BLaER1 treated with 17β-estradiol and CSF1 and Interleukin-3, amounts not matched to agents 10 nM and 100 nM (cell line): ENCODE measurements around the gene VSIG10.
"Not testable (repeated sequence)": the region's sequence is repeated elsewhere in the genome, so short reads cannot be mapped to it uniquely, and the experiment has no call there.

ENCODE experiments used
- H3K27ac ChIP-seq, 11 experiments: shearing (Covaris generic); formaldehyde crosslinking; 2 replicates each; pipeline ENCODE4 v1.8.1; 2022
- H3K27me3 ChIP-seq, 11 experiments: shearing (Covaris generic); formaldehyde crosslinking; 2 replicates each; pipeline ENCODE4 v1.8.1; 2022
- H3K36me3 ChIP-seq, 11 experiments: shearing (Covaris generic); formaldehyde crosslinking; 2 replicates each; pipeline ENCODE4 v1.8.1; 2022
- H3K4me1 ChIP-seq, 10 experiments: shearing (Covaris generic); formaldehyde crosslinking; 2 replicates each; pipeline ENCODE4 v1.8.1; 2022
- H3K4me2 ChIP-seq, 11 experiments: shearing (Covaris generic); formaldehyde crosslinking; 2 replicates each; pipeline ENCODE4 v1.8.1; 2022
- H3K4me3 ChIP-seq, 10 experiments: shearing (Covaris generic); formaldehyde crosslinking; 2 replicates each; pipeline ENCODE4 v1.8.1; 2022
- H3K9ac ChIP-seq, 11 experiments: shearing (Covaris generic); formaldehyde crosslinking; 2 replicates each; pipeline ENCODE4 v1.8.1; 2022
- H3K9me3 ChIP-seq, 11 experiments: shearing (Covaris generic); formaldehyde crosslinking; replicated peaks in 1 of 11; 2 replicates each; pipeline ENCODE4 v1.8.1; 2022
- H4K20me1 ChIP-seq, 11 experiments: shearing (Covaris generic); formaldehyde crosslinking; 2 replicates each; pipeline ENCODE4 v1.8.1; 2022
- Cebpa-rat ChIP-seq, 11 experiments: shearing (Covaris generic); IDR thresholded peaks; 2 replicates each; pipeline ENCODE4 v1.8.1; 2022

The VSIG10 gene

DNA sequence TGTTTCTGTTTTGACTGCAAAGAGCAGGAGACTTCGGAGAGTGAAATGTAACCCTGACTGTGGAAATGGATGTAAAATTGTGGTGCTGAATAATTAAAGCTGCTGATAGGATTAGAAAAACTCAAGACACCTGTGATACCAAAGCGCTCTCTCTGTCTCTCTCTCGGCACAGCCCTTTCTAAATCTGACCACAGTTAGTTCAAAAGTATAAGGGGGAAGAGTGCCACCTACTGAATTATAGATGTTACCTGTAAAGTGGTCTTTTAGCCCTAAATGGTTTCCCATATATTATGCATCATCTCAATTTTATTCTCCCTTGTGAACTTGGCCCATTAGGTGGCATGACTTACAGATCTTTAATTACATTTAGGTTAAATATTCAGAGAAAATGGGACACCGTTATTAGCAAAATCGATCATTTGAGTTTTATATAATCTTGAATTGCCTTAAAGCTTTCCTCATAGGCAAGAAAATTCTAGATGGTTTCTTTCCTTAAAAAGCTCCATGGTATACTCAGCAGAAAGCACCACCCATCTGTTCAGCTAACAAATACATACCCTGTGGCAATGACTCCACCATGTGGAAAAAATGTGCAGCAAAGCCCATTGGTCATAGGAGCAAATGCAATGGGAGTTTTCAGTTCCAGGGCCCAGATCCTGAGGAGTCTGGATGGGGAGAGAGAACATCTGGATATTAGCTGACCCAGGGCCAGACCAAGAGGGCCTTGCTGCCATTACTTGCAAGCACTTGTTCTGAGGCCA, 69.2 kb downstream of the VSIG10 start:
- Histone ChIP-seq H3K9me3 (no peaks in the 10 kb centered on the region), H3K27me3 (no peaks in the 10 kb centered on the region), H3K4me3 (no peak overlapping the region), H4K20me1 (peaks cover 0 to 50% (median 0%) of the 10 kb centered on the region in 11 experiments; a peak in 8 of 22 replicates), H3K9ac (no peak overlapping the region; a peak in 1 of 22 replicates), H3K4me2 (no peak overlapping the region), H3K36me3 (peaks cover 95 to 100% (median 100%) of the 10 kb centered on the region in 11 experiments), H3K27ac (no peak overlapping the region), H3K4me1 (peaks cover 0 to 4% (median 0%) of the 10 kb centered on the region in 10 experiments; a peak in 2 of 20 replicates)
- no peak for TF ChIP-seq Cebpa-rat (IDR thresholded peaks at IDR 0.05)

DNA sequence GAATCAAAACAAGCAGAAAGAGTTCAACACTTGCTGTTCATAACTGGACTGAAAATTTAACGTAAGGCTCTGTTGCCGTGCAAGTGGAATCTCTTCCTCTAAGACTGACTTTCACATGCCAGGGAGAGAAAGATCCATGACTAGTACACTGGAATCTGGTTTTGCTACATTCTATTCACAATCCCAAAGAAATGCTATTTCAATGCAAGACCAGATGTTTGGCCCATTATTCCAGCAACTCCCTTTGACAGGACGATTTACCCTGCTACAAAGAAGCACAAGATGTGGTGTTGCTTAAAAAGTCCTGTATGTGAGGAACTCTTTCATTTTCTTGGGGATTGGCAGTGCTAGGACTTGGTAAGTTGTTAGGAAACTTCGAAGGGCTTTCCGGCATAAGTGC, 69.9 kb downstream of the VSIG10 start:
- TF ChIP-seq Cebpa-rat (IDR thresholded peaks at IDR 0.05) = no peak
- H3K9ac ChIP-seq = no peak overlapping the region; a peak in 1 of 22 replicates
- no peak overlapping the region for H3K27ac ChIP-seq
- no peaks in the 10 kb centered on the region for H3K27me3 ChIP-seq
- peaks cover 96 to 100% (median 100%) of the 10 kb centered on the region in 11 experiments for H3K36me3 ChIP-seq
- H3K4me2 ChIP-seq = no peak overlapping the region
- peaks cover 0 to 4% (median 0%) of the 10 kb centered on the region in 10 experiments; a peak in 2 of 20 replicates for H3K4me1 ChIP-seq
- no peak overlapping the region for H3K4me3 ChIP-seq
- H4K20me1 ChIP-seq = peaks cover 0 to 43% (median 0%) of the 10 kb centered on the region in 11 experiments; a peak in 8 of 22 replicates
- no peaks in the 10 kb centered on the region for H3K9me3 ChIP-seq

DNA sequence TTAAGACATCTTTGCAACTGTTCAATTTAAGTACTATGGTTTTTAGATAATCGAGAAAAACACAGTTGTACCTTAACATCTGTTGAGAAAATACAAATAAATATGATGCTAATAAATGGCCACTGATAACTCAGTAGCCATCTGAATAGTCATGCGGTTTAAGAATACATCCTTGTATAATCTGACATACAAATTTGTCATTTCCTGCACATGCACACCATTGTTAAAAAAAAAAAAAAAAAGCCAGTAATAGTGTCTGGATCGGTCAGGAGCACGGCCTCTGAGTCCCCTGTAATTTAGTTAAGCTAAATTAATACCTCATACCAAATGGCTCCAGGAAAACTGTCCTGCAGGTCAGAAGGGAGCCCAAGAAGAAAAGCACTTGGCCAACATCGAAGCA, 70.5 kb downstream of the VSIG10 start:
- no peak overlapping the region for H3K4me3 ChIP-seq
- TF ChIP-seq Cebpa-rat (IDR thresholded peaks at IDR 0.05) = no peak
- no peak overlapping the region for H3K27ac ChIP-seq
- H4K20me1 ChIP-seq = peaks cover 0 to 37% (median 0%) of the 10 kb centered on the region in 11 experiments; a peak in 7 of 22 replicates
- H3K4me2 ChIP-seq = no peak overlapping the region
- H3K4me1 ChIP-seq = peaks cover 0 to 4% (median 0%) of the 10 kb centered on the region in 10 experiments; a peak in 2 of 20 replicates
- H3K36me3 ChIP-seq = peaks cover 97 to 100% (median 100%) of the 10 kb centered on the region in 11 experiments
- H3K27me3 ChIP-seq = no peaks in the 10 kb centered on the region
- H3K9ac ChIP-seq = no peak overlapping the region
- H3K9me3 ChIP-seq = no peaks in the 10 kb centered on the region

- Histone ChIP-seq H3K4me3 (no peak overlapping the region), H3K4me1 (peaks cover 0 to under 1% (median 0%) of the 10 kb centered on the region in 10 experiments; a peak in 2 of 20 replicates), H3K4me2 (no peak overlapping the region), H4K20me1 (peaks cover 0 to 31% (median 0%) of the 10 kb centered on the region in 11 experiments; a peak in 7 of 22 replicates), H3K9me3 (no peaks in the 10 kb centered on the region), H3K36me3 (peaks cover 96 to 100% (median 100%) of the 10 kb centered on the region in 11 experiments), H3K27me3 (no peaks in the 10 kb centered on the region), H3K27ac (no peak overlapping the region), H3K9ac (no peak overlapping the region)
- no peak for TF ChIP-seq Cebpa-rat (IDR thresholded peaks at IDR 0.05)
Measured at GRCh38 chr12:118032188-118032587, 71.6 kb downstream of the VSIG10 start.

DNA sequence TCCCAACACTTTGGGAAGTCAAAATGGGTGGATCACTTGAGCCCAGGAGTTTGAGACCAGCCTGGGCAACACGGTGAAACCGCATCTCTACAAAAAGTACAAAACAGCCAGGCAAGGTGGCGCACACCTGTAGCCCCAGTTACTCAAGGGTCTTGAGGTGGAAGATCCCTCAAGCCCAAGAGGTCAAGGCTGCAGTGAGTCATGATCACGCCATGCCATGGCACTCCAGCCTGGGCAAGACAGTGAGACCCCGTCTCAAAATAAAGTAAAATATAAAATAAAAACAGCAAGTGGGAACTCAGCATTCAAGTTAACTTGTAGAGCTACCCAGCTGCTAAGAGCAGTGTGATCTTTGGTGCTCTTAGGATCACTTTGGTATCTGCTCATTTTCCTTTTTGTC, 74.6 kb downstream of the VSIG10 start:
- Histone ChIP-seq H3K27ac (no peak overlapping the region), H3K4me3 (no peak overlapping the region), H3K9ac (no peak overlapping the region), H3K9me3 (no peaks in the 10 kb centered on the region), H3K4me1 (no peaks in the 10 kb centered on the region), H3K27me3 (no peaks in the 10 kb centered on the region), H4K20me1 (peaks cover 0 to 11% (median 0%) of the 10 kb centered on the region in 11 experiments; a peak in 3 of 22 replicates), H3K4me2 (no peak overlapping the region), H3K36me3 (peaks cover 88 to 100% (median 100%) of the 10 kb centered on the region in 11 experiments)
- TF ChIP-seq Cebpa-rat (IDR thresholded peaks at IDR 0.05) = no peak

DNA sequence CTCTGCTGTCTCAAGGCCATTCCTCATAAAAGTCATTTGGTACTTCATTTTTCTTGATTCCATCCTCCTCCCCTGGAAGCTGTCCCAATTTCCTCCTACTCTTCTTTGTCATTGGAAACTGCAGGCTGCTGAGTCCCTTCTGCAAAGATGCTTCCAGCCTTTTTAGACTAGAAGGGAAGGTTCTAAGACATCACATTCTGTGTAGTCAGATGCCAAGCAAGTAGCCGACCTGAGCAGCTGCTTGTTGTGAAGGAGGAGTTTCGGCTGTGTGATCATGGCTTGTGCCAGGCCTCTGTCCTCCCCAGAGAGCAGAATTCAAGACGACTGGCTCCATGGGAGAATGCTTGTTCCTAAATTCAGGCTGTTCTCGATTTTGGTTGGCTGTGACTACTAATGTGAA, 78.6 kb downstream of the VSIG10 start:
- H3K36me3 ChIP-seq = peaks cover 75 to 98% (median 96%) of the 10 kb centered on the region in 11 experiments
- no peak for TF ChIP-seq Cebpa-rat (IDR thresholded peaks at IDR 0.05)

GRCh38 chr12:118023301-118023860, 80.4 kb downstream of the VSIG10 start:
- no peak for TF ChIP-seq Cebpa-rat (IDR thresholded peaks at IDR 0.05)
- Histone ChIP-seq H3K27ac (no peak overlapping the region), H3K4me3 (no peak overlapping the region), H3K4me2 (no peak overlapping the region), H3K4me1 (peaks cover 2 to 14% (median 8%) of the 10 kb centered on the region in 10 experiments; a peak in 17 of 20 replicates), H4K20me1 (peaks cover 0 to under 1% (median 0%) of the 10 kb centered on the region in 11 experiments; a peak in 2 of 22 replicates), H3K9me3 (no peaks in the 10 kb centered on the region), H3K9ac (no peak overlapping the region), H3K36me3 (peaks cover 73 to 98% (median 96%) of the 10 kb centered on the region in 11 experiments), H3K27me3 (no peaks in the 10 kb centered on the region)

More for the DNA sequence above, 78.6 kb downstream of the VSIG10 start:
- H3K9me3 ChIP-seq = no peaks in the 10 kb centered on the region
- H3K27me3 ChIP-seq = no peaks in the 10 kb centered on the region
- H3K9ac ChIP-seq = no peak overlapping the region
- no peak overlapping the region for H3K4me3 ChIP-seq
- H3K4me1 ChIP-seq = no peaks in the 10 kb centered on the region; a peak in 1 of 20 replicates
- H3K27ac ChIP-seq = no peak overlapping the region
- H4K20me1 ChIP-seq = no peaks in the 10 kb centered on the region; a peak in 1 of 22 replicates
- no peak overlapping the region for H3K4me2 ChIP-seq

- no peak overlapping the region for H3K27ac ChIP-seq
- no peak overlapping the region for H3K9ac ChIP-seq
- no peaks in the 10 kb centered on the region for H3K9me3 ChIP-seq
- peaks cover 67 to 97% (median 93%) of the 10 kb centered on the region in 11 experiments for H3K36me3 ChIP-seq
- TF ChIP-seq Cebpa-rat (IDR thresholded peaks at IDR 0.05) = no peak
- H3K4me3 ChIP-seq = no peak overlapping the region
- H3K27me3 ChIP-seq = no peaks in the 10 kb centered on the region
- no peak overlapping the region for H3K4me2 ChIP-seq
- H4K20me1 ChIP-seq = peaks cover 0 to 7% (median 0%) of the 10 kb centered on the region in 11 experiments; a peak in 2 of 22 replicates
- peaks cover 8 to 21% (median 15%) of the 10 kb centered on the region in 10 experiments for H3K4me1 ChIP-seq
Measured at GRCh38 chr12:118022728-118023109, 81.1 kb downstream of the VSIG10 start.

GRCh38 chr12:118022097-118022727, 81.6 kb downstream of the VSIG10 start:
- not testable (repeated sequence) for H4K20me1 ChIP-seq, H3K4me2 ChIP-seq, H3K9ac ChIP-seq, H3K27me3 ChIP-seq, H3K9me3 ChIP-seq, H3K4me3 ChIP-seq, H3K27ac ChIP-seq
- H3K4me1 ChIP-seq = peaks cover 13 to 26% (median 20%) of the 10 kb centered on the region in 10 experiments
- peaks cover 62 to 92% (median 88%) of the 10 kb centered on the region in 11 experiments for H3K36me3 ChIP-seq
